K562 (cell line): Measurements from ENCODE around the gene ANKRD6. TPM values are rescaled to one million over a fixed set of nuclear protein-coding genes. Genes with fewer than 3 reads are reported as not detected.

Source experiments
- ATAC-seq: fragments of 200-7000 bp; cut with Tn5 transposase; 3 replicates; pipeline ENCODE4 v1.9.1; 2020; ENCODE audit warnings: moderate library complexity
- Bru-seq: library from RNA; stranded (reverse); fragments of 400-500 nt; gene quantifications from one replicate; lab custom pipeline; 2021; lab: Mats Ljungman, UMichigan
- BruChase-seq, 2 experiments: library from RNA; stranded (reverse); fragments of 400-500 nt; gene quantifications; one replicate each; lab custom pipeline; 2021; lab: Mats Ljungman, UMichigan
- BruUV-seq: library from RNA; stranded (reverse); fragments of 400-500 nt; replicated peaks from 2 replicates; lab custom pipeline; 2021; lab: Mats Ljungman, UMichigan
- CTCF ChIA-PET: fragments of 300-600 bp; formaldehyde crosslinking; extraction: SDS; loops from one replicate; lab custom pipeline; 2021; ENCODE audit warnings: low intra/inter-chr PET ratio; lab: Yijun Ruan, JAX
- POLR2A ChIA-PET: fragments of 300-600, 350-650 bp; sonication (Branson Sonifier 250); formaldehyde crosslinking; extraction: SDS; loops from one replicate; lab custom pipeline; 2021; ENCODE audit warnings: antibody characterized with exemption, inconsistent platforms; lab: Yijun Ruan, JAX
- DNase-seq, 4 experiments: peaks; one replicate each; pipeline versions ENCODE4 v3.0.0 to v3.0.0-alpha.2; 2011 to 2018; ENCODE audit warnings: low spot score in 3 of 4, mixed read lengths in 3 of 4; ENCODE audit errors: extremely low read depth in 1 of 4
- FAIRE-seq: peaks from 2 replicates; lab custom pipeline; 2011; peaks lifted over from hg19 to GRCh38; lab: Jason Lieb, UNC
- H2AFZ ChIP-seq: 2 replicates; pipeline ENCODE4 v1.6.0; 2011; ENCODE audit warnings: low read depth, low read length, control low read depth, inconsistent platforms
- H3K27ac ChIP-seq: fragments of 200-600 bp; 3 replicates; pipeline ENCODE4 v1.8.0; 2011; ENCODE audit warnings: low read depth, mild to moderate bottlenecking, control low read depth, inconsistent platforms, low read length, moderate library complexity, mixed read lengths; ENCODE audit errors: extremely low read depth
- H3K27me3 ChIP-seq, 2 experiments: fragments of 300-600 bp in 1 of 2; 2 replicates in 1 of 2; 3 replicates in 1 of 2; pipeline versions ENCODE4 v1.6.0 to v1.8.0; 2011; ENCODE audit warnings: inconsistent platforms in 2 of 2, low read length in 2 of 2, mild to moderate bottlenecking in 1 of 2, mixed read lengths in 1 of 2, moderate library complexity in 1 of 2; ENCODE audit not compliant: control insufficient read depth in 2 of 2, insufficient read depth in 2 of 2
- H3K36me3 ChIP-seq: fragments of 300-600 bp; 3 replicates; pipeline ENCODE4 v1.8.0; 2011; ENCODE audit warnings: mild to moderate bottlenecking, low read length, inconsistent platforms; ENCODE audit not compliant: control insufficient read depth, insufficient read depth
- H3K4me1 ChIP-seq, 2 experiments: fragments of 200-600 bp in 1 of 2; replicated peaks in 1 of 2; 2 replicates in 1 of 2; 3 replicates in 1 of 2; pipeline versions ENCODE4 v1.5.1 to v1.8.0; 2011; ENCODE audit warnings: inconsistent platforms in 2 of 2, low read length in 2 of 2, mild to moderate bottlenecking in 1 of 2, mixed read lengths in 1 of 2, moderate library complexity in 1 of 2; ENCODE audit not compliant: control insufficient read depth in 2 of 2, insufficient read depth in 2 of 2
- H3K4me2 ChIP-seq: 2 replicates; pipeline ENCODE4 v1.6.1; 2011; ENCODE audit warnings: low read length, control low read depth, inconsistent platforms, mixed read lengths; ENCODE audit not compliant: insufficient read depth
- H3K4me3 ChIP-seq: fragments of 200-600 bp; sonication (generic), shearing (Covaris generic); 2 replicates; pipeline ENCODE4 v1.5.1; 2016; ENCODE audit warnings: control low read depth, inconsistent platforms
- H3K79me2 ChIP-seq: fragments of 200-600 bp; 3 replicates; pipeline ENCODE4 v1.8.0; 2011; ENCODE audit warnings: low read length, inconsistent platforms; ENCODE audit not compliant: control insufficient read depth, insufficient read depth
- H3K9ac ChIP-seq, 2 experiments: 2 replicates each; pipeline versions ENCODE4 v1.6.0 to v1.6.1; 2011; ENCODE audit warnings: low read depth in 2 of 2, low read length in 2 of 2, control low read depth in 1 of 2, inconsistent platforms in 1 of 2, mild to moderate bottlenecking in 1 of 2, mixed read lengths in 1 of 2; ENCODE audit not compliant: insufficient read depth in 1 of 2
- H3K9me1 ChIP-seq: one replicate; pipeline ENCODE4 v1.6.0; 2011; ENCODE audit warnings: inconsistent platforms, mild to moderate bottlenecking, low read length, moderate library complexity; ENCODE audit not compliant: control insufficient read depth, insufficient read depth
- H3K9me3 ChIP-seq: replicated peaks from 2 replicates; pipeline ENCODE4 v1.5.1; 2011; ENCODE audit warnings: low read depth, low read length, inconsistent platforms; ENCODE audit not compliant: control insufficient read depth, insufficient read depth
- H4K20me1 ChIP-seq: replicated peaks from 2 replicates; pipeline ENCODE4 v1.6.1; 2011; ENCODE audit warnings: low read length, inconsistent platforms, mixed read lengths; ENCODE audit not compliant: control insufficient read depth, insufficient read depth
- ARID2 ChIP-seq: fragments of 450-650 bp; IDR thresholded peaks from 2 replicates; pipeline ENCODE4 v1.6.1; 2017; ENCODE audit warnings: antibody characterized with exemption, mild to moderate bottlenecking
- ASH1L ChIP-seq: fragments of 450-650 bp; IDR thresholded peaks from 2 replicates; pipeline ENCODE4 v1.6.1; 2018; ENCODE audit warnings: borderline replicate concordance, mild to moderate bottlenecking, low read depth; ENCODE audit not compliant: partially characterized antibody
- CCNT2 ChIP-seq: IDR thresholded peaks from 2 replicates; pipeline ENCODE4 v1.6.1; 2011; ENCODE audit warnings: borderline replicate concordance, low read depth, mild to moderate bottlenecking, moderate library complexity, mixed read lengths, low read length; ENCODE audit not compliant: insufficient read length; ENCODE audit errors: extremely low read depth
- CTCF ChIP-seq, 3 experiments: IDR thresholded peaks in 2 of 3; conservative IDR thresholded peaks in 1 of 3; 2 replicates each; pipeline ENCODE4 v1.5.1; 2011 to 2012; ENCODE audit warnings: low read length in 3 of 3, mild to moderate bottlenecking in 3 of 3, control low read depth in 2 of 3, improper control_type of control experiment in 1 of 3, inconsistent platforms in 1 of 3, low read depth in 1 of 3, mixed read lengths in 1 of 3, moderate library complexity in 1 of 3; ENCODE audit not compliant: insufficient read depth in 2 of 3
- DLX4 ChIP-seq: fragments of 250-450 bp; sonication (Bioruptor Pico); IDR thresholded peaks from 2 replicates; pipeline ENCODE4 v1.6.1; 2021; ENCODE audit warnings: mild to moderate bottlenecking
- ESRRA ChIP-seq: fragments of 450-650 bp; IDR thresholded peaks from 2 replicates; pipeline ENCODE4 v1.6.1; 2014; ENCODE audit warnings: low read depth, mild to moderate bottlenecking, moderate library complexity, borderline replicate concordance
- RAD21 ChIP-seq, 2 experiments: fragments of 250-450 bp in 1 of 2; fragments of 450-650 bp in 1 of 2; sonication (Bioruptor Pico) in 1 of 2; formaldehyde crosslinking in 1 of 2; IDR thresholded peaks in 1 of 2; conservative IDR thresholded peaks in 1 of 2; 2 replicates each; pipeline versions ENCODE4 v1.4.0 to v1.8.0; 2020 to 2022; ENCODE audit warnings: mild to moderate bottlenecking in 2 of 2, moderate library complexity in 1 of 2
- RFX5 ChIP-seq: IDR thresholded peaks from 2 replicates; pipeline ENCODE4 v1.6.1; 2011; ENCODE audit warnings: low read depth, mild to moderate bottlenecking, improper control_type of control experiment, low read length
- SIN3B ChIP-seq: fragments of 450-650 bp; IDR thresholded peaks from 2 replicates; pipeline ENCODE4 v1.6.1; 2017; ENCODE audit warnings: low read depth, mild to moderate bottlenecking, moderate library complexity
- ZNF143 ChIP-seq: sonication (generic); formaldehyde crosslinking; IDR thresholded peaks from 2 replicates; pipeline ENCODE4 v1.9.0; 2022; ENCODE audit warnings: mild to moderate bottlenecking, missing genetic modification reagents
- ZNF436 ChIP-seq: fragments of 250-450, 450-650 bp; sonication (Bioruptor Pico); formaldehyde crosslinking; IDR thresholded peaks from 2 replicates; pipeline ENCODE4 v1.7.0; 2020; ENCODE audit warnings: mild to moderate bottlenecking
- ZNF511 ChIP-seq: sonication (generic); formaldehyde crosslinking; IDR thresholded peaks from 2 replicates; pipeline ENCODE4 v1.8.0; 2022; ENCODE audit warnings: mild to moderate bottlenecking, missing genetic modification reagents
- WGBS: fragments of 100-300 bp; shearing (Covaris generic); methylation state at CpG from one replicate; pipeline ENCODE4 v1.1.6; 2016; ENCODE audit warnings: low coverage, mixed read lengths; ENCODE audit not compliant: insufficient coverage; ENCODE audit errors: missing lambda C conversion rate; 5-methylcytosine and 5-hydroxymethylcytosine counted together
- in situ Hi-C: fragments of 300-500 bp; cut with MboI; formaldehyde crosslinking; loops from 4 replicates; pipeline ENCODE4 v1.15.0; 2018; ENCODE audit warnings: inconsistent platforms, mixed read lengths
- intact Hi-C: fragments of 100-400 bp; cut with micrococcal nuclease; formaldehyde crosslinking; loops from 2 replicates; pipeline ENCODE4 v1.14.2; 2022
- long read RNA-seq, 3 experiments: library from polyadenylated mRNA in 2 of 3; library from RNA in 1 of 3; unstranded in 2 of 3; stranded (forward) in 1 of 3; transcript quantifications; one replicate each; pipeline ENCODE4 v2.0.0, GENCODE V29; 2019 to 2022
- polyA minus RNA-seq, 3 experiments: library from RNA; depleted of rRNA, polyadenylated mRNA; stranded (reverse); fragments of >200 nt; gene quantifications; 2 replicates each; pipeline ENCODE4 v1.2.3, GENCODE V29; 2011
- polyA plus RNA-seq, 8 experiments: library from polyadenylated mRNA; depleted of rRNA in 4 of 8; stranded (reverse) in 5 of 8; unstranded in 3 of 8; fragments of >200 nt; fragmentation: Nextera tagmentation in 2 of 8; fragmentation: Illumina TruSeq in 1 of 8; extraction: Ambion mirVana in 2 of 8; extraction: Trizol in 1 of 8; gene quantifications; 2 replicates each; pipeline versions ENCODE4 v1.2.1 to v1.2.3, GENCODE V29; 2011 to 2014; ENCODE audit warnings: inconsistent platforms in 1 of 8, missing spikeins in 1 of 8
- total RNA-seq, 7 experiments: library from RNA; depleted of rRNA in 6 of 7; stranded (reverse); fragments of >200 nt in 6 of 7; fragmentation: Illumina TruSeq in 2 of 7; extraction: Trizol in 2 of 7; gene quantifications; 2 replicates each; pipeline versions ENCODE4 v1.2.1 to v1.2.3, GENCODE V29; 2011 to 2021; ENCODE audit warnings: low replicate concordance in 1 of 7

Gene ANKRD6
- 0.26 TPM in 1 of 2 replicates, not detected in the other for total RNA-seq (2011; cell fraction: chromatin; rRNA removed; ENCODE audit: low replicate concordance)
- not detected in 2 replicates for total RNA-seq (2011; cell fraction: nucleolus; rRNA removed)
- total RNA-seq (2011; cell fraction: nucleoplasm; rRNA removed), result not detected in 2 replicates
- total RNA-seq (2014; rRNA removed) (not detected in 2 replicates), total RNA-seq (2014; rRNA removed; fragmentation: Illumina TruSeq; extraction: Trizol) (0.22 TPM in 1 of 2 replicates, not detected in the other), total RNA-seq (2015; rRNA removed; fragmentation: Illumina TruSeq; extraction: Trizol) (not detected in 2 replicates), total RNA-seq (2021) (0.13 TPM in 1 of 2 replicates, not detected in the other), polyA plus RNA-seq (2011; rRNA removed) (0.08 and 0.23 TPM in 2 replicates), polyA plus RNA-seq (2014; fragmentation: Illumina TruSeq; extraction: Trizol) (not detected in 2 replicates), polyA plus RNA-seq (2014; fragmentation: Nextera tagmentation; extraction: Ambion mirVana) (under 1 TPM; 0.04 TPM), polyA plus RNA-seq (2014; rRNA removed) (1.3 TPM in 1 of 2 replicates, not detected in the other), polyA minus RNA-seq (2011; rRNA and poly(A)+ RNA removed) (0.54 TPM in 1 of 2 replicates, not detected in the other), Bru-seq, nascent RNA (percentile 12 among the genes with signal in this experiment), BruChase-seq, experiment 1, labeled RNA remaining after a 2-hour chase (percentile 13 among the genes with signal in this experiment), BruChase-seq, experiment 2, labeled RNA remaining after a 6-hour chase (percentile 12 among the genes with signal in this experiment)
- polyA plus RNA-seq (2011; cell fraction: cytosol; rRNA removed), result 0.01 and 0.03 TPM in 2 replicates
- 0.07 and 0.13 TPM in 2 replicates for polyA plus RNA-seq (2011; cell fraction: nucleus; rRNA removed)
- 0.12 and 0.55 TPM in 2 replicates for polyA plus RNA-seq (2012)
- 1.3 TPM in 1 of 2 replicates, not detected in the other for polyA minus RNA-seq (2011; cell fraction: cytosol; rRNA and poly(A)+ RNA removed)
- not detected in 2 replicates for polyA minus RNA-seq (2011; cell fraction: nucleus; rRNA and poly(A)+ RNA removed)
- long read RNA-seq, experiment 1, partial matches to known transcripts, result 0 of 2 reads
- long read RNA-seq, experiment 1, other reads (novel, unspliced or antisense), result 2 of 2 reads
- long read RNA-seq, experiment 2, result 0 reads
- long read RNA-seq, experiment 3, result 0 reads

- CTCF ChIA-PET, result interaction anchor here (0.5 to 1.7 kb wide), 5 partner anchors 9 to 433 kb away, joined by 3 to 12 read pairs (median 4); no protein-coding TSS in a partner anchor
- H3K4me3 ChIP-seq, result peak within 1 kb of the TSS; percentile 45
- peaks cover 5 to 13% of the 10 kb centered on the region in 2 experiments; a peak in 3 of 5 replicates for H3K4me1 ChIP-seq
- peak within 1 kb of the TSS in 1 of 2 experiments; percentile 83; a peak in 2 of 4 replicates for H3K9ac ChIP-seq
- H2AFZ ChIP-seq, result peak within 1 kb of the TSS; percentile 14; the same call in 1 of the 2 replicates
- in situ Hi-C loops (loop anchor here (5.0 kb wide), 1 partner anchor 179 kb away; no protein-coding TSS in a partner anchor), intact Hi-C loops (loop anchor here (1.0 to 5.0 kb wide), 3 partner anchors 121 to 177 kb away; no protein-coding TSS in a partner anchor)
- peak within 1 kb of the TSS; percentile 60; the same call in 1 of the 2 replicates for H3K4me2 ChIP-seq
- ATAC-seq, result peak; percentile 99
- no peaks in the 10 kb centered on the region for H3K79me2 ChIP-seq
- DNase-seq, result peak; percentile 72 to 92 (median 89)
- no peaks in the 10 kb centered on the region for H3K36me3 ChIP-seq
- 0 out of 2 replicates have a peak, but pooled peaks cover 8% of the 10 kb centered on the region for H4K20me1 ChIP-seq
- H3K9me3 ChIP-seq, result no peaks in the 10 kb centered on the region
- POLR2A ChIA-PET, result no interaction called here
- WGBS, result 3% methylated on average over 6 of the region's 38 CpGs
- BruUV-seq, result no TSS peak
- peaks cover 23 to 30% of the 10 kb centered on the region in 2 experiments for H3K27me3 ChIP-seq
- no peak for FAIRE-seq
- no peak within 1 kb of the TSS for H3K27ac ChIP-seq
- H3K9me1 ChIP-seq, result no peaks in the 10 kb centered on the region
- TF ChIP-seq ZNF436 (CRISPR knock-in tag), result no peak
- TF ChIP-seq ARID2, result no peak
- TF ChIP-seq CTCF (IDR thresholded peaks at IDR 0.05 in 2 of 3, conservative IDR thresholded peaks at IDR 0.05 in 1 of 3; ENCODE audit: insufficient read depth in 2 of 3, low read depth in 1 of 3, low read length in 3 of 3), result peak; percentile 75 to 90 (median 81)
- no peak for TF ChIP-seq ESRRA
- TF ChIP-seq SIN3B, result 0 out of 2 replicates have a peak, but pooled peaks have one; percentile 31
- TF ChIP-seq RAD21 (CRISPR knock-in tag; conservative IDR thresholded peaks at IDR 0.05 in 1 of 2, IDR thresholded peaks at IDR 0.05 in 1 of 2), result peak; percentile 92
- TF ChIP-seq CCNT2, result peak; percentile 38
- no peak for TF ChIP-seq ZNF143 (CRISPR knock-in tag)
- TF ChIP-seq RFX5, result no peak
- TF ChIP-seq ZNF511 (CRISPR knock-in tag), result no peak
- no peak for TF ChIP-seq DLX4
- TF ChIP-seq ASH1L, result no peak
Observed at GRCh38 chr6:89432875-89433251, at the start of gene ANKRD6. Gene ANKRD6, plus strand, starts transcription at chr6:89433152. Its CDS starts 133,825 bp downstream, at chr6:89566977.
